K562 (cell line): ENCODE measurements around the gene SCN4A. TPM values are rescaled to one million over a fixed set of nuclear protein-coding genes. Genes with fewer than 3 reads are reported as not detected.

Experiments used
- BCLAF1 ChIP-seq, 2 experiments: fragments of 450-650 bp in 1 of 2; IDR thresholded peaks; 2 replicates each; pipeline ENCODE4 v1.6.1; 2011 to 2017; ENCODE audit warnings: low read depth in 2 of 2, antibody characterized with exemption in 1 of 2, borderline replicate concordance in 1 of 2, low read length in 1 of 2, mild to moderate bottlenecking in 1 of 2, mixed read lengths in 1 of 2; ENCODE audit not compliant: control insufficient read depth in 1 of 2
- BCOR ChIP-seq: fragments of 450-650 bp; IDR thresholded peaks from 2 replicates; pipeline ENCODE4 v1.6.1; 2016
- CHCHD3 ChIP-seq: fragments of 250-450 bp; sonication (Bioruptor Pico); IDR thresholded peaks from 2 replicates; pipeline ENCODE4 v2.1.2; 2022; ENCODE audit warnings: mild to moderate bottlenecking
- HDAC1 ChIP-seq, 2 experiments: fragments of 450-650 bp; IDR thresholded peaks; 2 replicates each; pipeline ENCODE4 v1.6.1; 2016 to 2017; ENCODE audit warnings: inconsistent platforms in 1 of 2, mild to moderate bottlenecking in 1 of 2, moderate library complexity in 1 of 2
- MCM3 ChIP-seq: fragments of 450-650 bp; IDR thresholded peaks from 2 replicates; pipeline ENCODE4 v1.6.1; 2016
- MYNN ChIP-seq, 2 experiments: sonication (generic); formaldehyde crosslinking in 1 of 2; IDR thresholded peaks; 2 replicates each; pipeline versions ENCODE4 v1.5.0 to v1.6.1; 2016 to 2020; ENCODE audit warnings: antibody characterized with exemption in 1 of 2, missing genetic modification reagents in 1 of 2
- PBX2 ChIP-seq, 2 experiments: IDR thresholded peaks in 1 of 2; conservative IDR thresholded peaks in 1 of 2; 2 replicates each; pipeline ENCODE4 v1.6.1; 2016; ENCODE audit warnings: low read depth in 2 of 2, mild to moderate bottlenecking in 1 of 2, missing compliant biosample characterization in 1 of 2, missing genetic modification characterization in 1 of 2, moderate library complexity in 1 of 2
- SFPQ ChIP-seq: fragments of 200-400 bp; formaldehyde crosslinking; IDR thresholded peaks from 2 replicates; pipeline ENCODE4 v1.6.1; 2017; ENCODE audit warnings: mild to moderate bottlenecking, low read depth, low read length, moderate library complexity
- ZNF175 ChIP-seq: fragments of 200-800 bp; sonication (Bioruptor generic); IDR thresholded peaks from 2 replicates; pipeline ENCODE4 v1.6.1; 2016; ENCODE audit warnings: low read depth, mild to moderate bottlenecking, missing genetic modification characterization, missing compliant biosample characterization
- polyA plus RNA-seq, 8 experiments: library from polyadenylated mRNA; depleted of rRNA in 4 of 8; stranded (reverse) in 5 of 8; unstranded in 3 of 8; fragments of >200 nt; fragmentation: Nextera tagmentation in 2 of 8; fragmentation: Illumina TruSeq in 1 of 8; extraction: Ambion mirVana in 2 of 8; extraction: Trizol in 1 of 8; gene quantifications; 2 replicates each; pipeline versions ENCODE4 v1.2.1 to v1.2.3, GENCODE V29; 2011 to 2014; ENCODE audit warnings: inconsistent platforms in 1 of 8, missing spikeins in 1 of 8
- total RNA-seq, 7 experiments: library from RNA; depleted of rRNA in 6 of 7; stranded (reverse); fragments of >200 nt in 6 of 7; fragmentation: Illumina TruSeq in 2 of 7; extraction: Trizol in 2 of 7; gene quantifications; 2 replicates each; pipeline versions ENCODE4 v1.2.1 to v1.2.3, GENCODE V29; 2011 to 2021; ENCODE audit warnings: low replicate concordance in 1 of 7

SCN4A gene
- total and polyA plus RNA-seq, 9 of the 15 experiments (the other 6 are each of a cell fraction or from before 2014, with no cell fraction given) = 0.29 to 2.6 (median 1.4) TPM

GRCh38 chr17:63984651-63985386, 12.1 kb upstream of the SCN4A start (continued):
- TF ChIP-seq SFPQ (no peak), MYNN (IDR thresholded peaks at IDR 0.05) (peak; percentile 27; the same call in 1 of the 2 replicates), MYNN (CRISPR knock-in tag; IDR thresholded peaks at IDR 0.05) (no peak), MCM3 (peak; percentile 86), BCLAF1 (IDR thresholded peaks at IDR 0.05; ENCODE audit: borderline replicate concordance in 1 of 2, control insufficient read depth in 1 of 2, low read depth in 2 of 2, low read length in 1 of 2) (no peak), HDAC1 (IDR thresholded peaks at IDR 0.05) (peak in 1 of 2 experiments; percentile 50; a peak in 1 of 4 replicates), CHCHD3 (no peak), BCOR (no peak), PBX2 (CRISPR knock-in tag; IDR thresholded peaks at IDR 0.05; ENCODE audit: low read depth) (no peak), PBX2 (tag; conservative IDR thresholded peaks at IDR 0.05; ENCODE audit: low read depth) (no peak), ZNF175 (no peak)
